Calu3 (cell line): Measurements from ENCODE around the gene RAB37. TPM values are rescaled to one million over a fixed set of nuclear protein-coding genes. Genes with fewer than 3 reads are reported as not detected.

Experiments
- BruUV-seq: library from RNA; stranded (reverse); fragments of 400-500 nt; replicated peaks from 2 replicates; lab custom pipeline; 2021; lab: Mats Ljungman, UMichigan
- CTCF ChIA-PET: fragments of 300-600 bp; sonication (Branson Sonifier 250); formaldehyde crosslinking; loops from one replicate; lab custom pipeline; 2022; ENCODE audit warnings: antibody characterized with exemption; lab: Charles Lee
- DNase-seq: peaks from one replicate; pipeline ENCODE4 v3.0.0; 2022
- H3K27ac Mint-ChIP-seq: one replicate; pipeline ENCODE4 v1.8.0; 2022; ENCODE audit warnings: mixed read lengths; ENCODE audit not compliant: unreplicated experiment
- H3K27me3 Mint-ChIP-seq: one replicate; pipeline ENCODE4 v1.8.0; 2022; ENCODE audit warnings: mixed read lengths; ENCODE audit not compliant: unreplicated experiment
- H3K36me3 Mint-ChIP-seq: one replicate; pipeline ENCODE4 v1.8.0; 2022; ENCODE audit warnings: mild to moderate bottlenecking, moderate library complexity, mixed read lengths; ENCODE audit not compliant: insufficient read depth, unreplicated experiment
- H3K4me1 Mint-ChIP-seq: one replicate; pipeline ENCODE4 v1.8.0; 2022; ENCODE audit warnings: mild to moderate bottlenecking, low read depth, mixed read lengths; ENCODE audit not compliant: unreplicated experiment
- H3K4me3 Mint-ChIP-seq: one replicate; pipeline ENCODE4 v1.8.0; 2022; ENCODE audit warnings: mild to moderate bottlenecking, low read depth, moderate library complexity, mixed read lengths; ENCODE audit not compliant: unreplicated experiment
- H3K9me3 Mint-ChIP-seq: one replicate; pipeline ENCODE4 v1.8.0; 2022; ENCODE audit warnings: low read depth, mixed read lengths; ENCODE audit not compliant: unreplicated experiment
- intact Hi-C: fragments of 100-400 bp; cut with micrococcal nuclease; formaldehyde crosslinking; loops from one replicate; pipeline ENCODE4 v1.10.0; 2022; ENCODE audit not compliant: unreplicated experiment
- total RNA-seq: library from RNA; stranded (reverse); gene quantifications from 2 replicates; pipeline ENCODE4 v1.2.3, GENCODE V29; 2022
- TF ChIP-seq, protein P1 (sequence below): fragments of 200-600 bp; IDR thresholded peaks from one replicate; pipeline ENCODE4 v1.8.0; 2022; ENCODE audit warnings: antibody characterized with exemption; ENCODE audit not compliant: unreplicated experiment

The RAB37 gene
- total RNA-seq, 1 experiment from 2014 or later, result 0.21 TPM

DNA sequence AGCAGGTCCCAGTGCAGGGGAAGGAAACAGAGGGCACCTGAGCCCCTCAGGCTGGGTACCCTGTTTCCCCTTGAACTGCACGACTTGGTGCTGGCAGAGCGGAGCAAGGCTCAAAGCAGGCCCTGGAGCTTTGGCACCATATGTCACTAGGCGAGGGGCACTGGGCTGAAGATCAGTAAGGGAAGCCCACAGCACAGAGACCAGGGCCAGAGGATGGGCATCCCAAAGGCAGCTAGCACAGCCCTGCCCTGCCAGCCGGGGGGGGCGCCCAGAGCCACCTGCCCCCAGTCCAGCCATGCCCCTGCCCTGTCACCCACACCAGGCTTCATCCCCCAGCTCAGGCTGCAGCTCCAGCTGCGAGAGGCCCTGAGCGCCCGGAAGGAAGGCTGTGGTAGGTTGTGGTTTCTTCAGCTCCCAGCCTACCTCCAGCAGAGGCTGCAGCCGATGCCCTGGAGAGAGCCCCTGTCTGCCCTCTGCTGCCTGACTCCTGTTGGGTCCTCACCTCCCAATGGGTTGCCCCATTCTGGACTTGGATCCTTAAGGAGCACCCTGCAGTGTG, 22.3 kb downstream of the RAB37 start:
- H3K27ac Mint-ChIP-seq, result peak overlapping the region; percentile 68
- intact Hi-C loops, result no loop called here
- H3K4me1 Mint-ChIP-seq, result peaks cover 50% of the 10 kb centered on the region
- H3K9me3 Mint-ChIP-seq, result no peaks in the 10 kb centered on the region
- H3K27me3 Mint-ChIP-seq, result no peaks in the 10 kb centered on the region
- CTCF ChIA-PET, result interaction anchor here (0.5 to 4.4 kb wide), 9 partner anchors 10 to 148 kb away, joined by 3 to 30 read pairs (median 6); partner anchors contain the start of genes FDXR and NAT9
- peak; percentile 55 for DNase-seq
- peak overlapping the region; percentile 65 for H3K4me3 Mint-ChIP-seq
- TF ChIP-seq, protein P1, sequence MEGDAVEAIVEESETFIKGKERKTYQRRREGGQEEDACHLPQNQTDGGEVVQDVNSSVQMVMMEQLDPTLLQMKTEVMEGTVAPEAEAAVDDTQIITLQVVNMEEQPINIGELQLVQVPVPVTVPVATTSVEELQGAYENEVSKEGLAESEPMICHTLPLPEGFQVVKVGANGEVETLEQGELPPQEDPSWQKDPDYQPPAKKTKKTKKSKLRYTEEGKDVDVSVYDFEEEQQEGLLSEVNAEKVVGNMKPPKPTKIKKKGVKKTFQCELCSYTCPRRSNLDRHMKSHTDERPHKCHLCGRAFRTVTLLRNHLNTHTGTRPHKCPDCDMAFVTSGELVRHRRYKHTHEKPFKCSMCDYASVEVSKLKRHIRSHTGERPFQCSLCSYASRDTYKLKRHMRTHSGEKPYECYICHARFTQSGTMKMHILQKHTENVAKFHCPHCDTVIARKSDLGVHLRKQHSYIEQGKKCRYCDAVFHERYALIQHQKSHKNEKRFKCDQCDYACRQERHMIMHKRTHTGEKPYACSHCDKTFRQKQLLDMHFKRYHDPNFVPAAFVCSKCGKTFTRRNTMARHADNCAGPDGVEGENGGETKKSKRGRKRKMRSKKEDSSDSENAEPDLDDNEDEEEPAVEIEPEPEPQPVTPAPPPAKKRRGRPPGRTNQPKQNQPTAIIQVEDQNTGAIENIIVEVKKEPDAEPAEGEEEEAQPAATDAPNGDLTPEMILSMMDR, result peak; percentile 25
- no TSS peak for BruUV-seq
- peaks cover 26% of the 10 kb centered on the region for H3K36me3 Mint-ChIP-seq

DNA sequence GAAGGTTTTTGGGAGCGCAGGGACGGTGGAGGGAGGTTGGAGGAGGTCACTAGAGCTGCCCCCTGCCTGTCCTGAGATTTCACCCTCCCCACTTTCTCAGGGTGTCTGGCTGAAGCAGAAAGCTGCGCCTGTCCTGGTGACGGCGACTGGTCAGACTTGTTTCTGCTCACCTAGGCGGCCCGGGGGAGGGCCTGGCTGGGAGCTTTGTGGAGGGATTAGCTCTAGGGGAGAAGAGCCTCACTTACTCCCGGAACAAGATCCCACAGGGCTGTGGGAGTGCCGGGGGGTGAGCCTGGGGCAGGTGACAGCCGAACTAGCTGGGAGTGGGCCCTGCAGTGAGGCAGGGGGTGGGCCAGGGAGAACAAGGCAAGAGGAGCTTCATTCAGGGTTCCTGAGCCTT, 22.9 kb downstream of the RAB37 start:
- no peaks in the 10 kb centered on the region for H3K27me3 Mint-ChIP-seq
- DNase-seq, result peak; percentile 82
- intact Hi-C loops, result no loop called here
- H3K4me3 Mint-ChIP-seq, result peak overlapping the region; percentile 65
- peaks cover 50% of the 10 kb centered on the region for H3K4me1 Mint-ChIP-seq
- BruUV-seq, result no TSS peak
- H3K36me3 Mint-ChIP-seq, result peaks cover 22% of the 10 kb centered on the region
- TF ChIP-seq, protein P1, result no peak
- CTCF ChIA-PET, result interaction anchor here (0.5 to 4.4 kb wide), 8 partner anchors 10 to 148 kb away, joined by 3 to 30 read pairs (median 6); partner anchors contain the start of genes FDXR and NAT9
- peak overlapping the region; percentile 68 for H3K27ac Mint-ChIP-seq
- no peaks in the 10 kb centered on the region for H3K9me3 Mint-ChIP-seq

DNA sequence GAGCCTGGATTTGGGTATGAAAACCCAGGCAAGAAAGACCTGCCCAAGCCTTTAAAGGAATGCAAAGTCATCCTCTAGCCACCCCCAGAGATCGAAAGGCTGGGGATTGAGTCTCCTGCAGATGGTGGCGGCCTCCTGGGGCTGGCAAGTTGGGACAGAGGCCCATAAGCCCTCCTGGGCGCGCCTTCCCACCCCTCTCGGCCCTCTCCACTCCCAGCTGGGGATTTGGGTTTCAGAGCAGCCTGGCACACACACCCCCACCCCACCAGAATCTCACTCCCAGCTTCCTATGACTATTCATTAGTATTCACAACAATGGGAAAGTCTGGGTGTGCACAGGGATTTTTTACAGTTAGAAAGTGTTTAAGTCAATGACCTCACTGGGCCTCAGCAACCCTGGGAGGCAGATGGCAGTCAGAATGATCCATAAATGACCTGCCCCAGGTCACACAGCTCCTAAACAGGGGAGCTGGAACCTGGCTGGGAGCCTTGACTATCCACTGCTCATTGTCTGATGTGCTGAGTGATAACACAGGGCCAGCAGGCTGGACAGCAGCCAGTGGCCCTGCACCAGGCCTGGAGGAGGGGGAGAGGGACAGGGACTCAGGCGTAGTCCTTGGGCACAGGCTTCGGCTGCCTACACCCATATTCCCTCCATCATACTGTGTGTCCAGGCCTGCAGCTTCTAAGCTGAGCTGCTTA, 23.5 kb downstream of the RAB37 start:
- Mint-ChIP-seq H3K4me1 (peaks cover 50% of the 10 kb centered on the region), H3K36me3 (peaks cover 20% of the 10 kb centered on the region), H3K27me3 (no peaks in the 10 kb centered on the region), H3K27ac (peak overlapping the region; percentile 68), H3K9me3 (no peaks in the 10 kb centered on the region), H3K4me3 (peak overlapping the region; percentile 65)
- TF ChIP-seq, protein P1, result no peak
- CTCF ChIA-PET, result interaction anchor here (1.4 to 4.4 kb wide), 5 partner anchors 10 to 113 kb away, joined by 4 to 30 read pairs (median 23); partner anchors contain the start of gene FDXR
- intact Hi-C loops, result no loop called here
- no peak for DNase-seq
- BruUV-seq, result no TSS peak

DNA sequence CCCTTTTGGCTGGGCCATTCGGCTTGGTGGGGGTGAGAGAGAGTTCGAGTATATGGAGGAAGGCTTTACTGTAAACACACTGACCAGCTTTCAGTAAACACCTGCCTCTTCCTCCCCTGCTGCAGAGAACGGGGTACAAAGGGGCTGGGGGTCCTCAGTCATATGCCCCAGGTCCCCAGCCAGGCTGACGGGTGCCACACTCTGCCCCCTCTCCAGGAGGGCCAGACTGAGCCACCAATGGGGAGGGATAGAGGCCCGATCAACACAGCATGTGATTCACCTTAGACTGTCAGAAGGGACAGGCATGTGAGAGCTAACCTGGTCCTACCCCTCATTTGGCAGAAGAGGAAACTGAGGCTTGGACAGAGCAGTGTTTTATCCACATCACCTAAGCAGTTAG, 24.4 kb downstream of the RAB37 start:
- TF ChIP-seq, protein P1, result no peak
- Mint-ChIP-seq H3K36me3 (peaks cover 24% of the 10 kb centered on the region), H3K9me3 (no peaks in the 10 kb centered on the region), H3K27me3 (no peaks in the 10 kb centered on the region), H3K27ac (no peak overlapping the region), H3K4me1 (peaks cover 50% of the 10 kb centered on the region), H3K4me3 (no peak overlapping the region)
- CTCF ChIA-PET, result interaction anchor here (4.4 kb wide), 1 partner anchor 9 kb away, joined by 30 read pairs; no protein-coding TSS in a partner anchor
- DNase-seq, result no peak
- BruUV-seq, result no TSS peak
- intact Hi-C loops, result no loop called here
